ENCODE results near the gene CALR. TPM values are rescaled to one million over a fixed set of nuclear protein-coding genes. Genes with fewer than 3 reads are reported as not detected.

CALR gene
- total RNA-seq, 4 donors from 2014 or later = 262 to 577 (median 513) TPM

GRCh38 chr19:12979974-12980373 lies 41.6 kb downstream of the CALR start:
- 76 to 92% methylated on average over 3 of the region's 3 CpGs for WGBS, 2 donors
- TF ChIP-seq CTCF (IDR thresholded peaks at IDR 0.05) = no peak
- no peak for TF ChIP-seq POLR2A (IDR thresholded peaks at IDR 0.05)
- intact Hi-C loops (cut with DNase I) = loop anchor here (5.0 kb wide), 3 partner anchors 82 to 282 kb away; no protein-coding TSS in a partner anchor
- H3K27me3 ChIP-seq = peaks cover 0 to 9% (median 0%) of the 10 kb centered on the region in 4 donors
- H3K4me3 ChIP-seq = no peak overlapping the region
- H3K36me3 ChIP-seq = no peaks in the 10 kb centered on the region
- no peak overlapping the region for H3K27ac ChIP-seq
- DNase-seq = no peak
- no peaks in the 10 kb centered on the region for H3K9me3 ChIP-seq
- peaks cover 0 to 17% (median 0%) of the 10 kb centered on the region in 3 donors for H3K4me1 ChIP-seq

- TF ChIP-seq CTCF (IDR thresholded peaks at IDR 0.05) (no peak), POLR2A (IDR thresholded peaks at IDR 0.05) (no peak)
- WGBS, 2 donors = 87 to 90% methylated on average over 3 to 6 of the region's 6 CpGs
- Histone ChIP-seq H3K9me3 (no peaks in the 10 kb centered on the region), H3K4me3 (no peak overlapping the region), H3K27me3 (no peaks in the 10 kb centered on the region), H3K27ac (no peak overlapping the region), H3K36me3 (no peaks in the 10 kb centered on the region), H3K4me1 (peaks cover 0 to 22% (median 0%) of the 10 kb centered on the region in 3 donors)
- intact Hi-C loops (cut with DNase I) = loop anchor here (5.0 kb wide), 2 partner anchors 80 to 110 kb away; no protein-coding TSS in a partner anchor
- DNase-seq = no peak
Observed at GRCh38 chr19:12982648-12983047, 44.2 kb downstream of the CALR start.

GRCh38 chr19:12983091-12983490 lies 44.7 kb downstream of the CALR start:
- Histone ChIP-seq H3K36me3 (no peaks in the 10 kb centered on the region), H3K27ac (no peak overlapping the region), H3K4me3 (peak overlapping the region in 3 of 4 donors; percentile 14 to 50 (median 36)), H3K9me3 (no peaks in the 10 kb centered on the region), H3K27me3 (no peaks in the 10 kb centered on the region), H3K4me1 (peaks cover 0 to 22% (median 0%) of the 10 kb centered on the region in 3 donors)
- TF ChIP-seq POLR2A (IDR thresholded peaks at IDR 0.05) (no peak), CTCF (IDR thresholded peaks at IDR 0.05) (no peak)
- WGBS, 2 donors = 39 to 57% methylated on average over 10 of the region's 10 CpGs
- no peak for DNase-seq
- intact Hi-C loops (cut with DNase I) = loop anchor here (5.0 kb wide), 2 partner anchors 79 to 109 kb away; no protein-coding TSS in a partner anchor

GRCh38 chr19:12983542-12984142 lies 45.2 kb downstream of the CALR start:
- Histone ChIP-seq H3K4me3 (peak overlapping the region in 3 of 4 donors; percentile 14 to 50 (median 36)), H3K27me3 (no peaks in the 10 kb centered on the region), H3K9me3 (no peaks in the 10 kb centered on the region), H3K4me1 (peaks cover 0 to 22% (median 0%) of the 10 kb centered on the region in 3 donors), H3K36me3 (no peaks in the 10 kb centered on the region), H3K27ac (peak overlapping the region in 1 of 4 donors; percentile 2)
- no peak for DNase-seq
- TF ChIP-seq POLR2A (IDR thresholded peaks at IDR 0.05) (no peak), CTCF (IDR thresholded peaks at IDR 0.05) (peak; percentile 88 to 100 (median 99))
- 12 to 47% methylated on average over 9 to 29 of the region's 51 CpGs for WGBS, 2 donors
- intact Hi-C loops (cut with DNase I) = loop anchor here (5.0 kb wide), 2 partner anchors 79 to 109 kb away; no protein-coding TSS in a partner anchor

- Histone ChIP-seq H3K4me3 (no peak overlapping the region), H3K4me1 (peaks cover 0 to 22% (median 0%) of the 10 kb centered on the region in 3 donors), H3K9me3 (no peaks in the 10 kb centered on the region), H3K36me3 (no peaks in the 10 kb centered on the region), H3K27ac (no peak overlapping the region), H3K27me3 (no peaks in the 10 kb centered on the region)
- 57 to 73% methylated on average over 3 of the region's 3 CpGs for WGBS, 2 donors
- intact Hi-C loops (cut with DNase I) = loop anchor here (5.0 kb wide), 2 partner anchors 78 to 108 kb away; no protein-coding TSS in a partner anchor
- TF ChIP-seq POLR2A (IDR thresholded peaks at IDR 0.05) = no peak
- TF ChIP-seq CTCF (IDR thresholded peaks at IDR 0.05) = no peak
- no peak for DNase-seq
Observed at GRCh38 chr19:12984143-12984627, 45.8 kb downstream of the CALR start.
